Measurements from ENCODE around the gene NCOR1.

DNA sequence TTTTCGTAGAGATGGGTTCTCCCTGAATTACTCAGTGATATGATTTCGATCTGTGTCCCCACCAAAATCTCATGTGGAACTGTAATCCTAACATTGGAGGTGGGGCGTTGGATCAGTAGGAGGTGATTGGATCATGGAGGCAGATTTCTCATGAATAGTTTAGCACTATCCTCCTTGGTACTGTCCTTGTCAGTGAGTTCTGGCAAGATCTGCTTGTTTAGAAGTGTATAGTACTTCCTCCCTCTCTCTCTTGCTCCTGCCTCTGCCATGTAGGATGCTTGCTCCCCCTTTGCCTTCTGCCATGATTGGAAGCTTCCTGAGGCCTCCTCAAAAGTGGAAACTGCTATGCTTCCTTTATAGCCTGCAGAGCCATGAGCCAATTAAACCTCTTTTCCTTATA lies 24.6 kb upstream of the NCOR1 start:
- TF ChIP-seq CTCF (IDR thresholded peaks at IDR 0.05; ENCODE audit: low read depth, low read length, poor library complexity, severe bottlenecking) (no peak), EZH2phosphoT487 (IDR thresholded peaks at IDR 0.05; ENCODE audit: borderline replicate concordance, low read length) (no peak)
